Suprapubic skin (tissue), 4 donors: ENCODE data around the gene ANKH. TPM values are rescaled to one million over a fixed set of nuclear protein-coding genes. Genes with fewer than 3 reads are reported as not detected.
"Not testable (repeated sequence)": the region's sequence is repeated elsewhere in the genome, so short reads cannot be mapped to it uniquely, and the experiment has no call there.

Source experiments
- DNase-seq, 2 donors: peaks; one replicate each; pipeline ENCODE4 v3.0.0-alpha.2; 2019; ENCODE audit warnings: low spot score in 2 of 2
- H3K27ac ChIP-seq: fragments of 200-600 bp; sonication (generic); one replicate; pipeline ENCODE4 v1.5.1; 2019
- H3K27me3 ChIP-seq: fragments of 200-600 bp; sonication (generic); one replicate; pipeline ENCODE4 v1.5.1; 2019
- H3K36me3 ChIP-seq: fragments of 200-600 bp; sonication (generic); one replicate; pipeline ENCODE4 v1.5.1; 2019
- H3K4me1 ChIP-seq: fragments of 200-600 bp; sonication (generic); one replicate; pipeline ENCODE4 v1.5.1; 2019
- H3K4me3 ChIP-seq: fragments of 200-600 bp; sonication (generic); one replicate; pipeline ENCODE4 v1.5.1; 2019; ENCODE audit warnings: mild to moderate bottlenecking
- H3K9me3 ChIP-seq: fragments of 200-600 bp; sonication (generic); one replicate; pipeline ENCODE4 v1.5.1; 2019
- EP300 ChIP-seq: sonication (generic); formaldehyde crosslinking; IDR thresholded peaks from one replicate; pipeline ENCODE4 v1.6.1; 2017; ENCODE audit warnings: antibody characterized with exemption
- POLR2A ChIP-seq, 2 donors: fragments of 450-650 bp; IDR thresholded peaks; one replicate each; pipeline ENCODE4 v1.6.1; 2017; ENCODE audit warnings: antibody characterized with exemption in 2 of 2, mild to moderate bottlenecking in 2 of 2, moderate library complexity in 2 of 2
- POLR2AphosphoS5 ChIP-seq, 3 donors: sonication (generic); formaldehyde crosslinking; IDR thresholded peaks; one replicate each; pipeline ENCODE4 v1.6.1; 2017; ENCODE audit warnings: antibody characterized with exemption in 3 of 3
- WGBS: methylation state at CpG from one replicate; pipeline ENCODE4 v1.1.5; 2018; 5-methylcytosine and 5-hydroxymethylcytosine counted together
- total RNA-seq, 4 donors: library from RNA; depleted of rRNA; stranded (reverse); fragments of >200 nt; gene quantifications; one replicate each; pipeline ENCODE4 v1.1.0, GENCODE V29; 2016
- TF ChIP-seq, protein P1 (sequence below), 2 donors: fragments of 200-600 bp in 1 of 2; fragments of 450-650 bp in 1 of 2; sonication (generic) in 1 of 2; IDR thresholded peaks; one replicate each; pipeline ENCODE4 v1.5.1; 2016 to 2019; ENCODE audit warnings: antibody characterized with exemption in 2 of 2, mild to moderate bottlenecking in 1 of 2, moderate library complexity in 1 of 2

Gene ANKH
- total RNA-seq, 4 donors from 2014 or later = 59.8 to 86.1 (median 70.4) TPM

- WGBS = 76% methylated on average over 3 of the region's 3 CpGs
- Histone ChIP-seq H3K27me3 (no peaks in the 10 kb centered on the region), H3K27ac (no peak overlapping the region), H3K9me3 (no peaks in the 10 kb centered on the region), H3K36me3 (no peaks in the 10 kb centered on the region), H3K4me1 (no peaks in the 10 kb centered on the region), H3K4me3 (no peak overlapping the region)
- no peak for DNase-seq
- no peak for TF ChIP-seq POLR2AphosphoS5 (IDR thresholded peaks at IDR 0.05)
- no peak for TF ChIP-seq EP300
- TF ChIP-seq, protein P1, sequence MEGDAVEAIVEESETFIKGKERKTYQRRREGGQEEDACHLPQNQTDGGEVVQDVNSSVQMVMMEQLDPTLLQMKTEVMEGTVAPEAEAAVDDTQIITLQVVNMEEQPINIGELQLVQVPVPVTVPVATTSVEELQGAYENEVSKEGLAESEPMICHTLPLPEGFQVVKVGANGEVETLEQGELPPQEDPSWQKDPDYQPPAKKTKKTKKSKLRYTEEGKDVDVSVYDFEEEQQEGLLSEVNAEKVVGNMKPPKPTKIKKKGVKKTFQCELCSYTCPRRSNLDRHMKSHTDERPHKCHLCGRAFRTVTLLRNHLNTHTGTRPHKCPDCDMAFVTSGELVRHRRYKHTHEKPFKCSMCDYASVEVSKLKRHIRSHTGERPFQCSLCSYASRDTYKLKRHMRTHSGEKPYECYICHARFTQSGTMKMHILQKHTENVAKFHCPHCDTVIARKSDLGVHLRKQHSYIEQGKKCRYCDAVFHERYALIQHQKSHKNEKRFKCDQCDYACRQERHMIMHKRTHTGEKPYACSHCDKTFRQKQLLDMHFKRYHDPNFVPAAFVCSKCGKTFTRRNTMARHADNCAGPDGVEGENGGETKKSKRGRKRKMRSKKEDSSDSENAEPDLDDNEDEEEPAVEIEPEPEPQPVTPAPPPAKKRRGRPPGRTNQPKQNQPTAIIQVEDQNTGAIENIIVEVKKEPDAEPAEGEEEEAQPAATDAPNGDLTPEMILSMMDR (IDR thresholded peaks at IDR 0.05) = no peak
- TF ChIP-seq POLR2A (IDR thresholded peaks at IDR 0.05) = no peak
Measured at GRCh38 chr5:14801792-14802191, 69.8 kb downstream of the ANKH start.

GRCh38 chr5:14797385-14797784, 74.2 kb downstream of the ANKH start:
- H3K4me3 ChIP-seq, H3K4me1 ChIP-seq, H3K27me3 ChIP-seq, DNase-seq, H3K36me3 ChIP-seq, H3K27ac ChIP-seq, H3K9me3 ChIP-seq: not testable (repeated sequence)
- WGBS = 100% methylated on average over 4 of the region's 4 CpGs

- H3K4me3 ChIP-seq = no peak overlapping the region
- TF ChIP-seq POLR2AphosphoS5 (IDR thresholded peaks at IDR 0.05) = no peak
- TF ChIP-seq, protein P1 (IDR thresholded peaks at IDR 0.05) = no peak
- TF ChIP-seq EP300 = no peak
- TF ChIP-seq POLR2A (IDR thresholded peaks at IDR 0.05) = no peak
- H3K27me3 ChIP-seq = no peaks in the 10 kb centered on the region
- no peak for DNase-seq
- peaks cover 5% of the 10 kb centered on the region for H3K36me3 ChIP-seq
- H3K9me3 ChIP-seq = no peaks in the 10 kb centered on the region
- no peaks in the 10 kb centered on the region for H3K4me1 ChIP-seq
- no peak overlapping the region for H3K27ac ChIP-seq
- WGBS = 61% methylated on average over 4 of the region's 4 CpGs
Measured at GRCh38 chr5:14794583-14795230, 76.9 kb downstream of the ANKH start.

- H3K4me3 ChIP-seq = no peak overlapping the region
- peaks cover 5% of the 10 kb centered on the region for H3K36me3 ChIP-seq
- H3K27ac ChIP-seq = no peak overlapping the region
- no peaks in the 10 kb centered on the region for H3K4me1 ChIP-seq
- H3K9me3 ChIP-seq = no peaks in the 10 kb centered on the region
- DNase-seq = no peak
- TF ChIP-seq EP300 (no peak), POLR2A (IDR thresholded peaks at IDR 0.05) (no peak), POLR2AphosphoS5 (IDR thresholded peaks at IDR 0.05) (no peak)
- TF ChIP-seq, protein P1 (IDR thresholded peaks at IDR 0.05) = no peak
- H3K27me3 ChIP-seq = no peaks in the 10 kb centered on the region
- WGBS = 98% methylated on average over 5 of the region's 5 CpGs
Measured at GRCh38 chr5:14793851-14794250, 77.7 kb downstream of the ANKH start.

DNA sequence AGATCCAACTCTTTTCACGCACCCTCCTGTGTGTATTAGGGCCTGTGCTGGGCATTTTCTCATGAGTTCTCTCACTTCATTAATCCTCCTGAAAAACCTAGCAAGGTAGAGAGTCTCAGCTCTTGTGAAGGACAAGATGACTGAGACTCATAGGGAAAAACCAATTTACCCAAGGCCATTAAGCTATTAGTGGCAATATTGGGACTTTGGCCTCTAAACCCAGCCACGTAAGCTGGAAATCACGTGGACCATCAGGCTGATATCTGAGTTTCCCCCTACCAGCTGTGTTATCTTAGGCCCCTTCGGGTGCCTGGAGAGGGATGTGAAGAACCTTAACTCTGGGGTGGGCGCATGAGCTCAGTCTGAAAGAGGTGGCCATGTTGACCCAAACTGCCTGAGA, 80.7 kb downstream of the ANKH start:
- no peak for DNase-seq
- Histone ChIP-seq H3K27me3 (no peaks in the 10 kb centered on the region), H3K36me3 (peaks cover 5% of the 10 kb centered on the region), H3K27ac (no peak overlapping the region), H3K4me1 (no peaks in the 10 kb centered on the region), H3K4me3 (no peak overlapping the region), H3K9me3 (no peaks in the 10 kb centered on the region)
- 97% methylated on average over 5 of the region's 5 CpGs for WGBS
- TF ChIP-seq POLR2AphosphoS5 (IDR thresholded peaks at IDR 0.05) = no peak
- no peak for TF ChIP-seq EP300
- TF ChIP-seq, protein P1 (IDR thresholded peaks at IDR 0.05) = no peak
- no peak for TF ChIP-seq POLR2A (IDR thresholded peaks at IDR 0.05)

GRCh38 chr5:14790220-14790619, 81.4 kb downstream of the ANKH start:
- Histone ChIP-seq H3K27me3 (no peaks in the 10 kb centered on the region), H3K9me3 (no peaks in the 10 kb centered on the region), H3K36me3 (peaks cover 5% of the 10 kb centered on the region), H3K27ac (no peak overlapping the region), H3K4me3 (no peak overlapping the region), H3K4me1 (no peaks in the 10 kb centered on the region)
- WGBS = 79% methylated on average over 2 of the region's 2 CpGs
- no peak for DNase-seq
- no peak for TF ChIP-seq POLR2AphosphoS5 (IDR thresholded peaks at IDR 0.05)
- no peak for TF ChIP-seq EP300
- TF ChIP-seq, protein P1 (IDR thresholded peaks at IDR 0.05) = no peak
- TF ChIP-seq POLR2A (IDR thresholded peaks at IDR 0.05) = no peak
